ENCODE measurements around the gene VPS4B. TPM values are rescaled to one million over a fixed set of nuclear protein-coding genes. Genes with fewer than 3 reads are reported as not detected.

Gene VPS4B
- total and polyA plus RNA-seq, 2 of the 8 experiments (the other 6 are each of a cell fraction or from before 2014, with no cell fraction given) = 7.2 to 45.3 TPM

DNA sequence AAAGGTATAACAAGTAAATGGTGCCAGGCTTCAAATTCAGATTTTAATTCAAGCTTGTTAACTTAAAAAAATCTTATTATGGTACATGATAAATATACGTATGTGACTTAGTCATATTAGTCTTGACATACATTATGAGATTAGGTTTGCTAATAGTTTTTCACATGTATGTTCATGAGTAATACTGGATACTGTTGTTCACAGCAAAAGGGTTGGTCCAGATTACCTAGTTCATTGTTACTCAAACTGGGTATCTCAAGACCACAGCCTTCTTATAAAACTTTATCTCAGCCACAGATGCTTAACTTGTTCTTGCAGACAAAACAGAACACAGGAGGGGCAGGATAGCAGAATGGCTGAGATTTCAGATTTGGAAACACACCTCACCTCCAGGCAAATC lies 26.8 kb downstream of the VPS4B start:
- H2BK20ac ChIP-seq (ENCODE audit: low read length) = no peak overlapping the region
- H3K4me3 ChIP-seq (ENCODE audit: extremely low read depth in 1 of 4, insufficient read depth in 2 of 4, low read depth in 3 of 4, low read length in 4 of 4) = no peak overlapping the region
- no peak overlapping the region for H3K27ac ChIP-seq (ENCODE audit: low read depth, low read length)
- H3K9me3 ChIP-seq (ENCODE audit: insufficient read depth in 2 of 2, low read depth in 1 of 2, low read length in 1 of 2) = no peaks in the 10 kb centered on the region
- H3K4ac ChIP-seq (replicated peaks; ENCODE audit: insufficient read length, low read depth, low read length) = no peak overlapping the region
- H3K36me3 ChIP-seq (ENCODE audit: control insufficient read depth in 2 of 4, insufficient read depth in 4 of 4, low read length in 3 of 4) = peaks cover 6 to 71% (median 28%) of the 10 kb centered on the region in 4 experiments
- no peak overlapping the region for H4K5ac ChIP-seq (ENCODE audit: insufficient read length, low read depth, low read length)
- no peak for DNase-seq (ENCODE audit: low read depth in 1 of 2, low spot score in 2 of 2)
- H3K27me3 ChIP-seq (replicated peaks in 1 of 4; ENCODE audit: control insufficient read depth in 3 of 4, extremely low read depth in 1 of 4, insufficient read depth in 3 of 4, low read length in 3 of 4) = peaks cover 0 to 1% (median 0%) of the 10 kb centered on the region in 4 experiments; a peak in 1 of 7 replicates
- H4K20me1 ChIP-seq (replicated peaks in 1 of 2; ENCODE audit: control insufficient read depth in 1 of 2, insufficient read depth in 2 of 2, low read length in 2 of 2) = no peaks in the 10 kb centered on the region
- no peak overlapping the region for H3K23ac ChIP-seq (ENCODE audit: insufficient read length)
- ChIA-PET CTCF (ENCODE audit: partially characterized antibody) (interaction anchor here (1.0 to 1.5 kb wide), 6 partner anchors 10 to 374 kb away, joined by 3 to 6 read pairs (median 4); no protein-coding TSS in a partner anchor), POLR2A (ENCODE audit: partially characterized antibody) (interaction anchor here (0.6 to 0.8 kb wide), 2 partner anchors 13 to 125 kb away, joined by 3 read pairs; no protein-coding TSS in a partner anchor)
- H3K9ac ChIP-seq (replicated peaks in 1 of 4; ENCODE audit: extremely low read depth in 1 of 4, low read depth in 3 of 4, low read length in 3 of 4) = no peak overlapping the region
- H2AFZ ChIP-seq (ENCODE audit: low read length) = no peak overlapping the region
- no peak overlapping the region for H4K8ac ChIP-seq (ENCODE audit: extremely low read depth, insufficient read depth, low read length)
- H3K56ac ChIP-seq (replicated peaks; ENCODE audit: insufficient read length, low read depth, low read length) = no peak overlapping the region
- FAIRE-seq = no peak
- H2AK5ac ChIP-seq (ENCODE audit: low read depth, low read length) = no peak overlapping the region
- WGBS, 2 experiments (ENCODE audit: extremely low coverage in 1 of 2, insufficient coverage in 1 of 2, insufficient read length in 1 of 2, insufficient replicate concordance in 2 of 2, low coverage in 1 of 2, low lambda C conversion rate in 2 of 2, missing lambda C conversion rate in 1 of 2) = 93% methylated on average over 1 of the region's 1 CpG; no CpG with 5 or more reads in 1 of the 2 experiments
- H3K4me1 ChIP-seq (replicated peaks in 1 of 4; ENCODE audit: control insufficient read depth in 3 of 4, insufficient read depth in 4 of 4, low read length in 3 of 4) = no peaks in the 10 kb centered on the region
- no peak overlapping the region for H4K91ac ChIP-seq (replicated peaks; ENCODE audit: insufficient read length, low read length)
- H3K23me2 ChIP-seq (ENCODE audit: low read depth, low read length) = no peaks in the 10 kb centered on the region
- H3K79me1 ChIP-seq (ENCODE audit: low read depth, low read length) = no peaks in the 10 kb centered on the region
- H2BK5ac ChIP-seq (ENCODE audit: low read depth, low read length) = no peak overlapping the region
- no peak overlapping the region for H2BK12ac ChIP-seq (ENCODE audit: low read depth, low read length)
- H3K14ac ChIP-seq (ENCODE audit: insufficient read length) = no peak overlapping the region
- no peak overlapping the region for H2BK15ac ChIP-seq (ENCODE audit: low read length)
- H3K18ac ChIP-seq (ENCODE audit: extremely low read depth, low read length) = no peak overlapping the region
- H2BK120ac ChIP-seq (replicated peaks; ENCODE audit: low read depth, low read length) = no peak overlapping the region
- no peaks in the 10 kb centered on the region for H3K79me2 ChIP-seq (ENCODE audit: control insufficient read depth in 1 of 2, insufficient read depth in 2 of 2, low read length in 2 of 2)
- H3K4me2 ChIP-seq (ENCODE audit: insufficient read depth in 1 of 2, low read depth in 2 of 2, low read length in 2 of 2) = no peak overlapping the region
- TF ChIP-seq NRF1 (IDR thresholded peaks at IDR 0.05; ENCODE audit: low read depth, low read length) = no peak
- no peak for TF ChIP-seq GABPA (IDR thresholded peaks at IDR 0.05; ENCODE audit: borderline replicate concordance, insufficient read depth, low read length)
- no peak for TF ChIP-seq JUND (IDR thresholded peaks at IDR 0.05; ENCODE audit: low read length)
- no peak for TF ChIP-seq YY1 (IDR thresholded peaks at IDR 0.05; ENCODE audit: low read depth, low read length)
- TF ChIP-seq CREB1 (IDR thresholded peaks at IDR 0.05) = no peak
- no peak for TF ChIP-seq CBX5 (IDR thresholded peaks at IDR 0.05; ENCODE audit: low read depth, low read length)
- TF ChIP-seq RNF2 (IDR thresholded peaks at IDR 0.05; ENCODE audit: borderline replicate concordance, low read depth, low read length, missing control alignments, poor library complexity, severe bottlenecking) = no peak
- TF ChIP-seq KDM1A (IDR thresholded peaks at IDR 0.05; ENCODE audit: borderline replicate concordance, low read length) = no peak
- no peak for TF ChIP-seq NANOG (IDR thresholded peaks at IDR 0.05; ENCODE audit: insufficient read depth, low read depth, low read length, poor library complexity, severe bottlenecking)
- no peak for TF ChIP-seq USF2 (IDR thresholded peaks at IDR 0.05; ENCODE audit: low read length)
- no peak for TF ChIP-seq TBP (IDR thresholded peaks at IDR 0.05; ENCODE audit: low read depth, low read length)
- no peak for TF ChIP-seq CHD1 (IDR thresholded peaks at IDR 0.05; ENCODE audit: low read depth, low read length)
- no peak for TF ChIP-seq RAD21 (IDR thresholded peaks at IDR 0.05 in 1 of 2, conservative IDR thresholded peaks at IDR 0.05 in 1 of 2; ENCODE audit: low read depth in 2 of 2, low read length in 2 of 2)

All from H1 (cell line).